CD4-positive, CD25-positive, alpha-beta regulatory T cell (primary cell): ENCODE results near the gene TBC1D9B. TPM values are rescaled to one million over a fixed set of nuclear protein-coding genes. Genes with fewer than 3 reads are reported as not detected.

ENCODE experiments used
- ATAC-seq, 2 donors: fragments of 150-1000 bp; cut with Tn5 transposase; one replicate each; pipeline ENCODE4 v1.10.0; 2021; ENCODE audit warnings: low read depth in 2 of 2, moderate number of reproducible peaks in 2 of 2, moderate library complexity in 1 of 2
- DNase-seq, 3 donors: peaks; one replicate each; pipeline versions ENCODE4 v3.0.0 to v3.0.0-alpha.2; 2012 to 2022; ENCODE audit warnings: mixed read lengths in 1 of 3
- H3K27ac ChIP-seq: one replicate; pipeline ENCODE4 v1.7.0; 2013; ENCODE audit warnings: mild to moderate bottlenecking, low read length; ENCODE audit not compliant: insufficient read depth, poor library complexity, severe bottlenecking
- H3K27me3 ChIP-seq: one replicate; pipeline ENCODE4 v1.7.0; 2013; ENCODE audit warnings: low read length; ENCODE audit not compliant: control insufficient read depth, insufficient read depth
- H3K36me3 ChIP-seq: one replicate; pipeline ENCODE4 v1.7.0; 2013; ENCODE audit warnings: mild to moderate bottlenecking, low read length, moderate library complexity; ENCODE audit not compliant: control insufficient read depth, insufficient read depth
- H3K4me1 ChIP-seq: 2 replicates; pipeline ENCODE4 v1.7.0; 2013; ENCODE audit warnings: mild to moderate bottlenecking, low read length; ENCODE audit not compliant: insufficient read depth, control insufficient read depth, poor library complexity, severe bottlenecking
- H3K4me3 ChIP-seq: one replicate; pipeline ENCODE4 v1.7.0; 2013; ENCODE audit warnings: low read depth, mild to moderate bottlenecking, low read length, moderate library complexity
- H3K9me3 ChIP-seq, 2 experiments: 1 replicate in 1 of 2; 2 replicates in 1 of 2; pipeline ENCODE4 v1.7.0; 2013; ENCODE audit warnings: low read length in 2 of 2, mild to moderate bottlenecking in 1 of 2, moderate library complexity in 1 of 2; ENCODE audit not compliant: control insufficient read depth in 2 of 2
- H3K27ac Mint-ChIP-seq, 3 donors: one replicate each; pipeline ENCODE4 v1.8.0; 2020 to 2022; ENCODE audit warnings: mild to moderate bottlenecking in 3 of 3, mixed read lengths in 3 of 3, moderate library complexity in 2 of 3
- H3K27me3 Mint-ChIP-seq: one replicate; pipeline ENCODE4 v1.8.0; 2022; ENCODE audit warnings: mild to moderate bottlenecking, mixed read lengths
- H3K36me3 Mint-ChIP-seq: one replicate; pipeline ENCODE4 v1.8.0; 2020; ENCODE audit warnings: mixed read lengths
- H3K4me1 Mint-ChIP-seq, 4 donors: one replicate each; pipeline ENCODE4 v1.8.0; 2020 to 2022; ENCODE audit warnings: mixed read lengths in 4 of 4, mild to moderate bottlenecking in 1 of 4
- H3K4me3 Mint-ChIP-seq, 4 donors: one replicate each; pipeline ENCODE4 v1.8.0; 2020 to 2022; ENCODE audit warnings: mild to moderate bottlenecking in 4 of 4, mixed read lengths in 4 of 4, moderate library complexity in 3 of 4
- H3K9me3 Mint-ChIP-seq, 7 donors: one replicate each; pipeline ENCODE4 v1.8.0; 2020 to 2022; ENCODE audit warnings: mixed read lengths in 7 of 7, mild to moderate bottlenecking in 3 of 7, moderate library complexity in 2 of 7
- polyA plus RNA-seq, 4 donors: library from polyadenylated mRNA; unstranded; fragments of 300-500 nt; fragmentation: Illumina TruSeq; gene quantifications; one replicate each; pipeline ENCODE4 v1.2.3, GENCODE V29; 2021
- total RNA-seq: library from RNA; stranded (reverse); gene quantifications from one replicate; pipeline ENCODE4 v1.2.3, GENCODE V29; 2022

Gene TBC1D9B
- total and polyA plus RNA-seq, 5 donors from 2014 or later = 11.3 to 53.1 (median 15.9) TPM

DNA sequence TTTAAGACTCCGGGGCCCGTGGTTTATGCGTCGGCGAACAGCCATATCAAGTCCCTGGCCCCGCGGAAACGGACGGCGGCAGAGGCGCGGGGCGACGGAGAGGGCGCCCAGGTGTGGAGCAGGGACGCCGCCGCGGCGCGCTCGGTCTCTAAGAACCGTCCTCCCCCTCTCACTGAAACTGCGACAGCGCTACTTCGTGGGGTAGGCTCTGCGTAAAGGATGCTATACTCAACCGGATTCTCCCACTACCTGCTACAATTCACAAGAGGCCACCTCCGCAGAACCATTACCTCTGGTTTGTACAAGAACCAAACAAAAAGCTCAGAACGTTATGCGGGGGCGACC lies 49.5 kb downstream of the TBC1D9B start:
- Histone ChIP-seq H3K27me3 (no peaks in the 10 kb centered on the region), H3K27ac (peak overlapping the region; percentile 72), H3K9me3 (no peaks in the 10 kb centered on the region), H3K4me1 (peaks cover 13% of the 10 kb centered on the region), H3K4me3 (peak overlapping the region; percentile 89), H3K36me3 (peaks cover 4% of the 10 kb centered on the region)
- Mint-ChIP-seq H3K9me3 (no peaks in the 10 kb centered on the region), H3K36me3 (peaks cover 5% of the 10 kb centered on the region), H3K4me1 (peaks cover 0 to 38% (median 17%) of the 10 kb centered on the region in 4 donors), H3K27ac (peak overlapping the region; percentile 86 to 94 (median 89)), H3K4me3 (peak overlapping the region; percentile 97 to 99 (median 98)), H3K27me3 (no peaks in the 10 kb centered on the region)
- ATAC-seq (peak; percentile 67 to 69), DNase-seq (peak; percentile 36 to 72 (median 61))

DNA sequence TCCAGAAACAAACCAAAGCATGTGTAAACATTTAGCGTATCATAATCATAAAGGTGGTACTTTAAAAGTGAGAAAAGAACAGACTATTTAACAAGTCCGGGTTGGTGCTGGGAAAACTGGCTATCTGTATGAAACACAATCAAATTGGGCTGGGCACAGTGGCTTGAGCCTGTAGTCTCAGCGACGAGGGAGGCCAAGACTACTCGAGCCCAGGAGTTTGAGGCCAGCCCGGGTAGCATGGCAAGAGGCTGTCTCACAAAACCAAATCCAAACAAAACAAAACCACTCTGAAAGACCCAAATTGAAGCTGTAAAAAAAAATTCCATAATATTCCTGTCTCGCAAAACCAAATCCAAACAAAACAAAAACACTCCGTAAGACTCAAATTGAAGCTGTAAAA lies 53.3 kb downstream of the TBC1D9B start:
- H3K4me3 Mint-ChIP-seq = no peak overlapping the region
- H3K27ac Mint-ChIP-seq = no peak overlapping the region
- ATAC-seq = no peak

DNA sequence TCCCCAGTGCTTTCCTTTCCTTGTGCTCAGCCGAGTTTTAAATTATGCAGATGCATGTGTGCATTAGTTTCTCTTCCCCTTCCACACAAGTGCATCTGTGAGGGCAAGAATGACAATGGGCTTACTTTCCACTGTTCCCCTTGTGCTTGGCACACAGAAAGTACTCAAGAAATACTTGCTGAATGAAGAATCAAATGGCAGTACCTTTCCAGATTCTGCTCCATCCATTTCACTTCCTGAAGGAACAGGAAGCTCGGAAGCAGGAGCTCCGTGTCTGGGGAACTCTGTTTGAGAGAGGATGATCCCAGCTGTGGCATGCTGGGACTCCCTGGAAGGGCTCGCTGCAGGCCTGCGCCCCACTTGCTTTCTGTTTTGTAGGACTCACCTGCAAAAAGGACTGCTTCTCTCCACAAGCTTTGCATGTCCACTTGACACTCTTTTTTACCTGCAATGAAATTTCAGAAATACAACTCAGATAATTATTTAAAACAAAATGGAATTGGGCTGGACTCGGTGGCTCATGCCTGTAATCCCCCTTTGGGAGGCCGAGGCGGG lies 54.6 kb downstream of the TBC1D9B start:
- no peak overlapping the region for H3K4me3 Mint-ChIP-seq
- Histone ChIP-seq H3K27ac (no peak overlapping the region), H3K4me3 (no peak overlapping the region)

More for the DNA sequence above, 53.3 kb downstream of the TBC1D9B start:
- Mint-ChIP-seq H3K4me1 (peaks cover 0 to 38% (median 19%) of the 10 kb centered on the region in 4 donors), H3K9me3 (peaks cover 0 to 1% (median 0%) of the 10 kb centered on the region in 7 donors), H3K36me3 (peaks cover 9% of the 10 kb centered on the region), H3K27me3 (no peaks in the 10 kb centered on the region)
- Histone ChIP-seq H3K4me1 (peaks cover 10% of the 10 kb centered on the region), H3K27me3 (no peaks in the 10 kb centered on the region), H3K4me3 (no peak overlapping the region), H3K36me3 (peaks cover 35% of the 10 kb centered on the region), H3K27ac (no peak overlapping the region), H3K9me3 (no peaks in the 10 kb centered on the region)
- DNase-seq = no peak

DNA sequence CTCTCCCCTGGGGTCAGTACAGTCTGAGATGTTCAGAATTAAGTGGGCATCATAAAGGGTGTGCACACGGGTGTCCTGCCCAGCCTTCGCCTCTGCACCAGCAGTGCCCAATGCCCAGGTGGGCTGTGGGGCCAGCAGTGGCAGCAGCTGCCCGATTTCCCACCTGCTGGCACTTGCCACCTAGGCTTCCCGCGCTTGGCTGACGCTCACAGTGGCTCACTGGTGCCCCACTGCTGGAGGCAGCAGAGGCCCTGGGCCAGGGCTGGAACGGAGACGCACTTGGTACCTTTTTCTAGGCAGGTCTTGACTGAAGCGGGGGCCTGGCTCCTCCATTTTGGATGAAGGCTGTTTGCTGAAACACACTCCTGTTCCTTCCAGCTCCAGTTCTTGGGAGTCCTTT lies 66.1 kb downstream of the TBC1D9B start:
- H3K9me3 Mint-ChIP-seq = peaks cover 0 to 4% (median 2%) of the 10 kb centered on the region in 7 donors
- Histone ChIP-seq H3K27ac (no peak overlapping the region), H3K9me3 (peaks cover 0 to 3% of the 10 kb centered on the region in 2 experiments), H3K4me3 (no peak overlapping the region), H3K27me3 (no peaks in the 10 kb centered on the region), H3K36me3 (peaks cover 27% of the 10 kb centered on the region), H3K4me1 (peaks cover 9% of the 10 kb centered on the region)
- no peak overlapping the region for H3K4me3 Mint-ChIP-seq
- peak overlapping the region in 1 of 3 donors; percentile 42 for H3K27ac Mint-ChIP-seq
- H3K4me1 Mint-ChIP-seq = peaks cover 6 to 8% (median 7%) of the 10 kb centered on the region in 4 donors
- H3K36me3 Mint-ChIP-seq = peaks cover 34% of the 10 kb centered on the region
- H3K27me3 Mint-ChIP-seq = no peaks in the 10 kb centered on the region
- DNase-seq (no peak), ATAC-seq (no peak)

More for the DNA sequence above, 54.6 kb downstream of the TBC1D9B start:
- Mint-ChIP-seq H3K36me3 (peaks cover 9% of the 10 kb centered on the region), H3K4me1 (peaks cover 0 to 33% (median 14%) of the 10 kb centered on the region in 4 donors), H3K27ac (no peak overlapping the region), H3K9me3 (peaks cover 0 to 1% (median 0%) of the 10 kb centered on the region in 7 donors), H3K27me3 (no peaks in the 10 kb centered on the region)
- ATAC-seq (peak in 1 of 2 donors; percentile 34), DNase-seq (no peak)
- Histone ChIP-seq H3K36me3 (peaks cover 42% of the 10 kb centered on the region), H3K4me1 (peaks cover 2% of the 10 kb centered on the region), H3K27me3 (no peaks in the 10 kb centered on the region), H3K9me3 (no peaks in the 10 kb centered on the region)

DNA sequence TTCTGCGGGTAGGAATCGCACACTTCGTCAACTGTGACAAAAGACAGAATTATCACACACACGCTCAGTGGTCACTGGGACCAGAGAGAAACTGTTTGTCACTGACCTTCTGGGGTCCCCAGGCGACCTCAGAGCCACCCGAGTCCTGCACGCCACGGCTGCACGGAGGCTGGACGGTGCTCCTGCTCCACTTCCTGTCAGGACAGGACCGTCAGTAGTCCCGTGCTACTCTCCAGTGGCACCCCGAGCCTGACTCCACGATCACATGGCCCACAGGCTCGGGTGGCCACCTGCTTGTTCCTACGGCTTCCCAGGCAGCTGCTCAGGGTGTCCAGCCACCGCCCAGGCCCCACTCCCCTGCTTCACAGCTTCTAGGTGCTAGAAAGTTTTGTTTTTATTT lies 66.9 kb downstream of the TBC1D9B start:
- H3K27ac ChIP-seq = no peak overlapping the region
- DNase-seq (no peak), ATAC-seq (no peak)
- H3K27me3 Mint-ChIP-seq = no peaks in the 10 kb centered on the region
- peaks cover 10 to 17% (median 13%) of the 10 kb centered on the region in 4 donors for H3K4me1 Mint-ChIP-seq
- H3K4me3 Mint-ChIP-seq = no peak overlapping the region
- peaks cover 0 to 3% of the 10 kb centered on the region in 2 experiments for H3K9me3 ChIP-seq
- H3K36me3 ChIP-seq = peaks cover 30% of the 10 kb centered on the region
- no peak overlapping the region for H3K27ac Mint-ChIP-seq
- H3K4me1 ChIP-seq = peaks cover 17% of the 10 kb centered on the region
- peaks cover 0 to 3% (median 2%) of the 10 kb centered on the region in 7 donors for H3K9me3 Mint-ChIP-seq
- H3K4me3 ChIP-seq = no peak overlapping the region
- H3K36me3 Mint-ChIP-seq = peaks cover 35% of the 10 kb centered on the region
- H3K27me3 ChIP-seq = no peaks in the 10 kb centered on the region

DNA sequence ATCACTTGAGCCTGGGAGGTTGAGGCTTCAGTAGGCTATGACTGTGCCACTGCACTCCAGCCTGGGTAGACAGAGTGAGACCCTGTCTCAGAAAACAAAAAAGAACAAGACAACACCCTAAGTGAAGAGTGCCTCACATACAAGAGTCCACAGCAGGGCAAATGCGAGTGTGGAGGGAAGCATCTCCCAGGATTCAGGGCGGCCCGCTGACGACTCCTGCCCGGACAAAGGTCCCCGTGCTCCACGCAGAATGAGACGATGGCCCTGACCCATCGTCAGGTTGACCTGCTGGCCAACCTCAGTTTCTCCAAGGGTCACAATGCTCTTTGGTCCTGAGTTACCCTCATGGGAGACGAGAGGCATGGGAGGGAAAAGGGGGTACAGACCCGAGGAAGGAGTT lies 67.4 kb downstream of the TBC1D9B start:
- Histone ChIP-seq H3K27me3 (no peaks in the 10 kb centered on the region), H3K4me1 (peaks cover 17% of the 10 kb centered on the region), H3K36me3 (peaks cover 30% of the 10 kb centered on the region), H3K9me3 (peaks cover 0 to 3% of the 10 kb centered on the region in 2 experiments), H3K27ac (no peak overlapping the region), H3K4me3 (no peak overlapping the region)
- DNase-seq = no peak
- ATAC-seq = no peak
- Mint-ChIP-seq H3K9me3 (peaks cover 0 to 3% (median 2%) of the 10 kb centered on the region in 7 donors), H3K27ac (no peak overlapping the region), H3K4me1 (peaks cover 10 to 19% (median 14%) of the 10 kb centered on the region in 4 donors), H3K4me3 (no peak overlapping the region), H3K27me3 (no peaks in the 10 kb centered on the region), H3K36me3 (peaks cover 36% of the 10 kb centered on the region)

DNA sequence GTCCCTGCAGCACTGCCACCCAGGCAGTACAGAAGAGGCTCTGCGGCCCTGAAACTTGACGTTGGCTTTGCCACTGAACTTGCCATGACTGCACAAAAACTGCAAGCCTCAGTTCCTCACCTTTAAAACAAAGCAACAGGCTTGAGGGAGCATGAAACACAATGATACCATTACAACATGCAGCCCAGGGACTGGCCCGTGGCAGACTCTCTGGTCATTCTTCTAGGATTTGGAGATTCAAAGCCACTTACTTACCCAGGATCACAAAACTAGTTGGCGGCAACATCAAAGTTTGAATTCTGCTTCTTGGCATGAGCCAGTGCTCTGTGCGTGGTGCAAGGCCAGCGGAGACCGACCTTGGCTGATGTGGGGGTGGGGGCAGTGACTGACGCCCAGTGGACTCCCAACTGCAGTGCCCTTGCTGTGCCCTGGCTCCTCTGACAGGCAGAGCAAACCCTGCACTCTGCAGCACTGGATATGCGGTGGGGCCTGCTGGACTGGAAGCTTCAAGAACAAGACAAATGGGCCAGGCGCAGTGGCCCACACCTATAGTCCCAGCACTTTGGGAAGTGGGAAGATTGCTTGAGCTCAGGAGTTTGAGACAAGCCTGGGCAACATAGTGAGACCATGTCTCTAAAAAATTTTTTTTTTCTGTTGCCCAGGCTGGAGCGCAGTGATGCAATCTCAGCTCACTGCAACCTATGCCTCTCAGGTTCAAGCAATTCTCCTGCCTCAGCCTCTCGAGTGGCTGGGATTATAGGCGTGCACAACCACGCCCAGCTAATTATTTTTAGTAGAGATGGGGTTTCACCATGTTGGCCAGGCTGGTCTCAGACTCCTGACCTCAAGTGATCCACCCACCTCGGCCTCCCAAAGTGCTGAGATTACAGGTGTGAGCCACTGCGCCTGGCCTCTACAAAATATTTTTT lies 68.1 kb downstream of the TBC1D9B start:
- Histone ChIP-seq H3K36me3 (peaks cover 30% of the 10 kb centered on the region), H3K9me3 (no peaks in the 10 kb centered on the region), H3K4me3 (no peak overlapping the region), H3K27me3 (no peaks in the 10 kb centered on the region), H3K4me1 (peaks cover 17% of the 10 kb centered on the region), H3K27ac (no peak overlapping the region)
- Mint-ChIP-seq H3K9me3 (peaks cover 0 to 2% (median 0%) of the 10 kb centered on the region in 7 donors), H3K4me1 (peaks cover 10 to 19% (median 14%) of the 10 kb centered on the region in 4 donors), H3K36me3 (peaks cover 32% of the 10 kb centered on the region), H3K4me3 (peak overlapping the region in 1 of 4 donors; percentile 21), H3K27me3 (no peaks in the 10 kb centered on the region), H3K27ac (peak overlapping the region in 1 of 3 donors; percentile 59)
- DNase-seq (no peak), ATAC-seq (no peak)
